ENCODE measurements around the gene NDUFB10. TPM values are rescaled to one million over a fixed set of nuclear protein-coding genes. Genes with fewer than 3 reads are reported as not detected.
"Not testable (repeated sequence)": the region's sequence is repeated elsewhere in the genome, so short reads cannot be mapped to it uniquely, and the experiment has no call there.

NDUFB10 gene
- total RNA-seq, 1 donor from 2014 or later, result 97.5 TPM

DNA sequence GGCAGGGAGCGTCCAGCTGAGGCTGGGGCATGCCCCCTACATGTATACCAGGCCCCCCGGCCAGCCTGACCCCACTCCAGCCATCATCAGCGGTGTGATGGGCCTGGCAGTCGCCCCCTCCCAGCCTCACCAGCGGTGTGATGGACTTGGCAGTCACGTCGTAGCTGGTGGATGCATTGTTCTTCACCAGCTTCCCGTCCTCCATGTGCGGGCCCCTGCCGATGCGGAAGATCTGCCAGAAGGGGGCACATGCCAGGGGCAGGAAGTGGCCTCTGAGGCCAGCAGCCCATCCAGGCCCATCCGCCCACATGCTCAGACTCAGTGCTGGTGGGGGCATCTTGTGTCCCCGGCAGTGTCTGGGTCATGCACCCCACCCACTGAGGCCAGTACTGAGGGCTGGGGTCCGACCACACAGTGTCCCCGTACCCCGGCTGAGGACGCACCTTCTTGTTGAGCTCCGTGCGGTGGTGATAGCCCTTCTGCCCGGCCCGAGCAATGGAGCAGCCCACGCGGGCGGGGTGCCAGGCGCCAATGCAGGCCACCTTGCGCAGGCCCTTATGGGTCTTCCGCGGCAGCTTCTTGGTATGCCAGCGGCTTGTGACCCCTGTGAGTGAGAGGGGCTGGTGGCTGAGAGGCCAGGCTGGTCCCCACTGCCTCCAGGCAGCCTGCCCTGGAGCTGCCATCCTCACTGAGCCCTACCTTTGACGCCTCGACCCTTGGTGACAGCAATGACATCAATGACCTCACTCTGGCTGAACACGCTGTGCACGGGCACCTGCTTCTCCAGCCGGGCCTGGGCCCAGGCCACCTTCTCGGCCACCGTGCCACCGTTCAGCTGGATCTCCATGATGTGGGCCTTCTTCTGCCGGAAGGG is 12.6 kb upstream of the NDUFB10 start:
- DNase-seq (ENCODE audit: low spot score), result peak; percentile 39

DNA sequence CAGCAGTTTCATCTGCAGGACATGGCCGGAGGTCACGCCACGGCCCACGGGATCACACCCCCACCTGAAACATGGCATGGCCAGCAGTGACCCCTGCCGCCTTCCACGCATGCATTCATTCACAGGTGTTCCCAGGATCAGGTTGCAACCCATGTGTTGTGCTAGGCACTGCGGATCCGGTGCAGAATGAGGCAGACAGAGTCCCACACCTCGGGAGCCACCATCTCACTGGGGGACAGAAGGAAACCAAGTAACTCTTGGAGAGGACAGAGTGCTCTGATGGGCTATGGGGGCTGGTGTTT is 12.0 kb upstream of the NDUFB10 start:
- DNase-seq (ENCODE audit: low spot score), result no peak

DNA sequence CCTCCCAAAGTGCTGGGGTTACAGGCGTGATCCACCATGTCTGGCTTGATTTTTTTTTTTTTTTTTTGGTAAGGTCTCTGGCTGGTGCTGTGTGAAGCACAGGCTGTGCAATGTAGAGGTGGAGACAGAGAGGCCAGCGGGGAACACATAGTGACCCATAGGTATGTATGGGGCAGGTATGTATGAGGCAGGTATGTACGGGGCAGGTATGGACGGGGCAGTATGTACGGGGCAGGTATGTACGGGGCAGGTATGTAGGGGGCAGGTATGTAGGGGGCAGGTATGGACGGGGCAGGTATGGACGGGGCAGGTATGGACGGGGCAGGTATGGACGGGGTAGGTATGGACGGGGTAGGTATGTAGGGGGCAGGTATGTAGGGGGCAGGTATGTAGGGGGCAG is 9.8 kb upstream of the NDUFB10 start:
- DNase-seq (ENCODE audit: low spot score), result no peak

DNA sequence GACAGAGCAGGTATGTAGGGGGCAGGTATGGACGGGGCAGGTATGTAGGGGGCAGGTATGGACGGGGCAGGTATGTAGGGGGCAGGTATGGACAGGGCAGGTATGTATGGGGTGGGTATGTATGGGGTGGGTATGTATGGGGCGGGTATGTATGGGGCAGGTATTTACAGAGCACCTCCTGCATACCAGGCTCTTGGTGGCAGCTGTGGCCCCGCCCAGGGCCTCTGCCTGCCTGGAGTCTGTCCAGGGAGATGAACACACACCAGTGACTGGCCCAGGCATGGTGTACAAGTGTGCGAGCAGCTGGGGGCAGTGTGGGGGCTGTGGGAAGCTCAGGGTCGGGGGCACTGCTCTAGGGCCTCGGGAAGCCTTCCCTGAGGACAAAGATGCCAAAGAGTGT is 9.3 kb upstream of the NDUFB10 start:
- DNase-seq (ENCODE audit: low spot score), result no peak

DNA sequence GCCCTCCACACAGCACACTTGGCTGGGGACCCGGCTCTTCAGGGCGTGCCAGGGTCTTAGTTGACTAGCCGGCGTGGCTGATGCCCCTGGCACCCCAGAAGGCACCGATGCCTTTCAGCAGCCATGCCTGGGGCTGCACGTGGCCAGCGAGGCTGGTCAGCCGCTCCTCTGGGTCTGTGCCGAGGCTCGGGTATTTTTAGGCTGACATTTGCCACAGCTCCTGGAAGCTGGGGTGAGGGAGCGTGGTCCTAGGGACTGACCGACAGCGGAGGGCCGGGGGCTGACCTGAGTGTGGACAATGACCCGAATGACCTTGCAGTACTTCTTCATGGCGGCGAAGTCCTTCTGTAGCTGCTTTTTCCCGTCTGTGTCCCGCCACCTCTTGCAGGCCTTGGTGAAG is 8.8 kb upstream of the NDUFB10 start:
- DNase-seq (ENCODE audit: low spot score), result no peak

DNA sequence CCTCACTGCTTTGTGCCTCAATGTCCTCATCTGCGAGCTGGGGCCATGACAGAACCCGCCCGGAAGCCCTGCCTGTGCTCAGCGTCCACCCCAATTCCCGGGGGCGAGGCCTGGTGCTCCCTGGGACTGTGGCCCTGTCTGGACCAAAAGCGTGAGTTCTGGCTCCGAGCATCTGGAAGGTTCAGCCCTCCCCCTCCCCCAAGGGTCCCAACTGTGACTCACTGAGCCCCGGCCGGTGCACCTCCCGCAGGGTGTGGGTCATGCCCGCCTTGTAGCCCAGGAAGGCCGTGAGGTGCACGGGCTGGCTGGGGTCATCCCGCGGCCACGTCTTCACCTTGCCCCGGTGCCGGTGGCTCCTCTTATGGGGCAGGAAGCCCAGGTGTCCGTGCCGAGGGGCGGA is 5.6 kb upstream of the NDUFB10 start:
- DNase-seq (ENCODE audit: low spot score), result no peak

DNA sequence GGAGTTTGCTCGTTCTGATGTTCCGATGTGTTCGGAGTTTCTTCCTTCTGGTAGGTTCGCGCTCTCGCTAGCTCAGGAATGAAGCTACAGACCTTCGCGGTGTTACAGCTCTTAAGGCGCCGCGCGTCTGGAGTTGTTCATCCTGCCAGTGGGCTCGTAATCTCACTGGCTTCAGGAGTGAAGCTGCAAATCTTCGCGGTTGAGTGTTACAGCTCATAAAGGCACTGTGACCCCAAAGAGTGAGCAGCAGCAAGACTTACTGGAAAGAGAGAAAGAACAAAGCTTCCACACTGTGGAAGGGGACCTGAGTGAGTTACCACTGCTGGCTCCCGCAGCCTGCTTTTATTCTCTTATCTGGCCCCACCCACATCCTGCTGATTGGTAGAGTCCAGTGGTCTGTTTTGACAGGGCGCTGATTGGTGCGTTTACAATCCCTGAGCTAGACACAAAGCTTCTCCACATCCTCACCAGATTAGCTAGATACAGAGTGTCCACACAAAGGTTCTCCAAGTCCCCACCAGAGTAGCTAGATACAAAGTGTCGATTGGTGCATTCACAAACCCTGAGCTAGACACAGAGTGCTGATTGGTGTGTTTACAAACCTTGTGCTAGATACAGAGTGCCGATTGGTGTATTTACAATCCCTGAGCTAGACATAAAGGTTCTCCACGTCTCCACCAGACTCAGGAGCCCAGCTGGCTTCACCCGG is 1.8 kb upstream of the NDUFB10 start:
- DNase-seq (ENCODE audit: low spot score), result not testable (repeated sequence)

DNA sequence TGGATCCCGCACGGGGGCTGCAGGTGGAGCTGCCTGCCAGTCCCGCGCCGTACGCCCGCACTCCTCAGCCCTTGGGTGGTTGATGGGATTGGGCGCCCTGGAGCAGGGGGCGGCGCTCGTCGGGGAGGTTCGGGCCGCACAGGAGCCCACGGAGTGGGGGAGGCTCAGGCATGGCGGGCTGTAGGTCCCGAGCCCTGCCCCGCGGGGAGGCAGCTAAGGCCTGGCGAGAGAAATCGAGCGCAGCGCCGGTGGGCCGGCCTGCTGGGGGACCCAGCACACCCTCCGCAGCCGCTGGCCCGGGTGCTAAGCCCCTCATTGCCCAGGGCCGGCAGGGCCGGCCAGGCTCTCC is 1.2 kb upstream of the NDUFB10 start:
- not testable (repeated sequence) for DNase-seq (ENCODE audit: low spot score)

DNA sequence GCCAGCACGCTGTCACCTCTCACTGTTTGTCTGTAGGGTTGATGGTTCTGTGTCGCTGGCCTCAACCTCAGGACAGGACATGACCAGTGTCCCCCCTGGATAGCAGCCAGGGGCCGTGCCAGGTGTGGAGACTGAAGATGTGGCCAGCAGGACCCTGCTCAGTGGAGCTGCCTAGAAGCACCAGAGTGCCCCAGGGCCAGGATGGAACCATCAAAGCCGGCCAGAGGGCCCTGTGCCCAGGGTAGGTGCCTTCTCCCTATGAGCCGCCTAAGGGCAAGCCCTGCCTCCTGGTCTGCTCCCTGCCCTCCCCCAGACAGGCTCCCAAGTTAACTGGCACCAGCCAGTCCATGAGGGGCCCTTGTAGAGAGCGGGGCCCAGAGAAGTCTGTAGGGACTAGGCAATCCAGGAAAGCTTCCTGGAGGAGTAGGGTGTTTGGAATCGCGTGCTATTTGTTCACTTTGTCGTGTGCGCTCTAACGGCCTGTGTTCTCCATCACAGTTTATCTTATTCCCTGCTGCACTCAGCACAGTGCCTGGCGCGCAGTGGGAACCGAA is 546 bp upstream of the NDUFB10 start:
- no peak for DNase-seq (ENCODE audit: low spot score)

DNA sequence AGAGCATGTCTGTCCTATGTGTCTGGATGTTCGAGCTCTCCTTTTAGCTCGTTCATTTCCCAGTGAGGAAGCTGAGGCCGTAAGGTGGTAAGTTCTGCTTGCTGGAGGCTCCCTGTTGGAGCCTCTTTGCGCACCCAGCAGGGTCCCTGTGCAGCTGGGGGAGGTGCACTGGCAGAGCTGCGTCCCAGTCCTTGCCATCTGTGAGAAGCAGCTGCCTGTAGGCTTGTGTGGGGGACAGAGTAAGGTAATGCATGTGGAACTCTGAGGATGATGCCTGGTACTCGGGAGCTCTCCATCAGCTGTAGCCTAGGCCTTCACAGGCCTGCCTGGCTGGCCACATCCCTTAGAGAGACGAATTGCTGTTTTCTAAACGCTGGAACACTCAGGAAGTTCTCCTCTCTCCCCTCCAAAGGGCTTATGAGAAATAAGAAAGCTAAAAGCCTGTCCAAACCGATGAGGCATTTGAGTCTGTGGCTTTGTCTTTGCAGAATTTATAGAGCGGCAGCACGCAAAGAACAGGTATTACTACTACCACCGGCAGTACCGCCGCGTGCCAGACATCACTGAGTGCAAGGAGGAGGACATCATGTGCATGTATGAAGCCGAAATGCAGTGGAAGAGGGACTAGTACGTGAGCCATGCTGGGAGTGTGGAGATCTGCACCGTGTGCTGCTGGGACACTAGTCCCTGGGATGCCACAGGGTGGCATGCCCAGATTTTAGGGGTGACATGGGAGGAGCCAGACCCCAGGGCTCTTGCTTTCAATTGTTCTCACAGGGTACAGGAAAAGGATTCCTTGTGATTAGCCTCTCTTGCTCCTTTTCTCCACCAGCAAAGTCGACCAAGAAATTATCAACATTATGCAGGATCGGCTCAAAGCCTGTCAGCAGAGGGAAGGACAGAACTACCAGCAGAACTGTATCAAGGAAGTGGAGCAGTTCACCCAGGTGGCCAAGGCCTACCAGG is 1.6 kb downstream of the NDUFB10 start:
- no peak for DNase-seq (ENCODE audit: low spot score)

DNA sequence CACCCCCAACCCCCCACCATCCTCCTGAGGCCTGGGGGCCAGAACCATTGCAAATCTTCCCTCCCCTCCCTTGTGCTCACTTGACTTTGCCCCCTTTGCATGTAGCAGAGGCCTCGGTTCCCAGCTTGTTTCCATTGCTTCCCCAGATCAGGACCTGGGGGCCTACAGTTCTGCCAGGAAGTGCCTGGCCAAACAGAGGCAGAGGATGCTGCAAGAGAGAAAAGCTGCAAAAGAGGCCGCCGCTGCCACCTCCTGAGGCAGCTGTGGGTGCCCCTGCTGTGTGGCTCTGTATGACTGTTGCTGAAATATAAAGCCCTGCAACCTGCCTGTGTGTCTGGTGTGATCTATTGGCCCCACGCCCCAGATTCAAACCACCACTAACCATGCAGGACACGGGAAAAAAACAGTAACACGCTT is 2.3 kb downstream of the NDUFB10 start:
- DNase-seq (ENCODE audit: low spot score), result no peak

DNA sequence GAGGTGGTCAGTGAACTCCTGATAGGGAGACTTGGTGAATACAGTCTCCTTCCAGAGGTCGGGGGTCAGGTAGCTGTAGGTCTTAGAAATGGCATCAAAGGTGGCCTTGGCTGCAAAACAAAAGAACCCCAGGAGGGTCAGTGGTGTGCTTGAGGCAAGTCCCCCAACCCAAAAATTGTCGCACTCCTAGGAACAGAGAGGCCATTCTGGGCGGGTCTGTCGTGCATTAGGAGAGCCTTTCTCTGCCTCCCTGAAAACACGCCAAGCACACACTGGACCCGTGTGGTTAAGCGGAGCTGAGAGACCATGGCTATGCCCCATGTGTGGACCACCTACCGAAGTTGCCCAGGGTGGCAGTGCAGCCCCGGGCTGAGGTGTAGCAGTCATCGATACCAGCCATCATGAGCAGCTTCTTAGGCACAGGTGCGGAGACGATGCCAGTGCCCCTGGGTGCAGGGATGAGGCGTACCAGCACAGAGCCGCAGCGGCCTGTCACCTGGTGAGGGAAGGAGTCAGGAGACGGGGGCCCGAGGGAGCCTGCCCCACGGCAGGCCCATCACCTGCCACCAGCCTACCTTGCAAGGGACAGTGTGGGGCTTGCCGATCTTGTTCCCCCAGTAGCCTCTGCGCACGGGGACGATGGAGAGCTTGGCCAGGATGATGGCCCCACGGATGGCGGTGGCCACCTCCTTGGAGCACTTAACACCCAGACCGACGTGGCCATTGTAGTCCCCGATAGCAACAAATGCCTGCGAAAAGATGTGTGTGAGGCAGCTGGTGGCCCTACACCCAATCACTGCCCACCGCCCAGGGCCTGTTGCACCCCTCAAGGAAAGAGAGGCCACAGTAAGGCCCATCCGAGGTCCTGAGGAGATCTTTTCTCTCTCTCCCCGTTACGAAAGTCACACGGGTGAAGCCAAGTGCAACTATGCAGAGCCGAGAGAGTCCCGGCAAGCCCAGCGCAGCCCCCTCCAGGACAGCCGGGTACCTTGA is 3.1 kb downstream of the NDUFB10 start:
- not testable (repeated sequence) for DNase-seq (ENCODE audit: low spot score)

DNA sequence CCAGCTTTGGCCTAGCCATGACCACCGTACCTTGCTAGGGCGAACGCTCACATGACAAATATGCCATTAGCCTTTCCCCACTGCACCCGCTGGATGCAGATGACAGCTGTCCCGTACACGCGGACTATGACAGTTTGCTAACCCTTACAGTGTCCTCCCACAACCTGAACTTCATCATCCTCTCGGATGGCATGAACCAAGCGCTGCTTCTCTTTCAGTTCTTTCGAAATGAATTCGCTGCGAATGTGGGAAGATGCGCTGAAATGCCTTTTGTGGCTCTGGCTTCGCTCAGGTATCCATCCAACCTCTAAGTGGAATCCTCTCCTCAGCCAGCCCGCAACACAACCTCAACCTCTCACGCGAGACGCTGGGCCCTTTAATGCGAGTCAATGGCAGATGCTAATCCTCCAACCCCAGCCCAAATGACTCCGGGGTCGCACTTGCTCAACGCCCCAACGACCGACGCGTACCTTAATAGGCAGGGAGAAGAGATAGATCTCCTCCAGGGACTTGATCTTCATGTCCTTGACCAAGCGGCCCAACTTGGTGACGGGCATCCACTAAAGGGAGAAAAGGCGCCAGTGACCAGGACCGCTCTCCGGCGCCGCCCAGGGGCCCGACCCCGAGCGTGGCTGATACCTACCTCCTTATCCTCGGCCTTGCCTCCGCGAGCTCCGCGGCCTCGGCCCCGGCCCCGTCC is 4.6 kb downstream of the NDUFB10 start:
- no peak for DNase-seq (ENCODE audit: low spot score)

DNA sequence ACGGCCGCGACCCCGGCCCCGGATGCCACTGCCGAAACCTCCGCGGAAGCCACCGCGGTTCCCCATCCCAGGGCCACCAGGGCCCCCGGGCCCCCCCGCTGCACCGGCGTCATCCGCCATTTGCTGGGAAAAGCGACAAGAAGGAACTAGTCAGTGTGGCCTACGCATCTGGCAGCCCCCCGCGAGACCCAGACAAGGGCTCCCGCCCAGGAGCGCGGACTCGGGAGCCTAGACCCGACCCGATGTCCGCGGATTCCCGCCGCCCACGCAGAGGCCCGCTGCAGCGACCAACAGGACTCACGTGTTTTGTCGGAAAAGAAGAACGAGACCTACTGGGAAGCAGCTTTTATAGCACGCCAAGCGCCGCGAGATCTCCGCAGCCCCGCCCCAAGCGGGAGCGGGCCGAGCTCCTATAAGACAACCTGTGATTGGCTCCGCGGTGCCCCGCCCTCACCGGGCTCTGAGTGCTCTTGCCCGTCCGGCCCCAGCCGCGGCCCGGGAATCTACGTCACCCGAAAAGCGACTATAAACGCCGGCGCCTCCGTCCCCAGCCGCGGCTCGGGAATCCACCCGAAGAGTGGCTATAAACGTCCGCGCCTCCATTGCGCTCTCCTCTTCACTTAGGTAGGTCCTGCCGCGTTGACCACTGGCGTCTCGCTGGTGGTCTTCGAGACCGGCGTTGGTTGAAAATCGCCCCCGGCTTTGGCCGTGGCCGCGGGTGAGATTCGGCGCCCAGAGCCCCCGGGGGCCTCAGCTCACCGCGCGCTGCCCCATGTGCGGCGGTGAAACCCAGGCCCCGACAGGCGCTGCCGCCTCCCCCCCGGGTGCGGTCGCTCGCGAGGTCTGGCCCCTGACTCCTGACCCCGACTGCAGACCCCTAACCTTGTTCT is 5.4 kb downstream of the NDUFB10 start, which contains the start of gene RPS2:
Gene RPS2, minus strand, starts transcription at position 321 of the 890 bp plus-strand sequence. Its CDS starts 201 bp downstream, at position 120.
- DNase-seq (ENCODE audit: low spot score), result peak; percentile 99

DNA sequence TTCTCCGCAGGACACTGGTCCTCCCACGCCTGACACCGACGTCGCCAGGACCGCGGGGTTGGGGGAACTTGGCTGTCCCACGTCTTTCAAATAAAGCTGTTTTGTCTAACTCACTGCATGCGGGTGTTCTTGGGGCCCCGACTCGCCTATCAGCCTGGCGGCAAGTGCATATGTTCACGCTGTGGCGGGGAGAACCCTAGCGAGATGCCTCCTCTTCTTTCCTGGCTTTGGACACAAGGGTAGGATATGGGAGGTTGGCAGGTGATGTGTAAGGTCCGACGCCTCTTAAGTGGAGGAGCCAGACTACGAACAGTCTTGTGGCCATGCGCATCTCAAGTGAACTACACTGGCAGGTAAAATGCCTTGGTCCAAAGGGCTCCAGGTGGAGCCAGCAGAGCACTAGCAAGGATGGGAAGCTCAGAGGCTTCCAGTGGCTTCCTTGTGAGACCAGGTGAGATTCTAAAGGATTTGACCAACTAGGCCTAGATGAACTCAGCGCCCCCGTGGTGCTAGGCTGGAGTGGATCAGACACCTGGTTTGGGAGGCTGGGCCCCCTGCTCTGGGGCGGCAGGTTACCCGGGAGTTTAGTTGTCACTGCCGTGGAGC is 6.2 kb downstream of the NDUFB10 start:
- DNase-seq (ENCODE audit: low spot score), result no peak

DNA sequence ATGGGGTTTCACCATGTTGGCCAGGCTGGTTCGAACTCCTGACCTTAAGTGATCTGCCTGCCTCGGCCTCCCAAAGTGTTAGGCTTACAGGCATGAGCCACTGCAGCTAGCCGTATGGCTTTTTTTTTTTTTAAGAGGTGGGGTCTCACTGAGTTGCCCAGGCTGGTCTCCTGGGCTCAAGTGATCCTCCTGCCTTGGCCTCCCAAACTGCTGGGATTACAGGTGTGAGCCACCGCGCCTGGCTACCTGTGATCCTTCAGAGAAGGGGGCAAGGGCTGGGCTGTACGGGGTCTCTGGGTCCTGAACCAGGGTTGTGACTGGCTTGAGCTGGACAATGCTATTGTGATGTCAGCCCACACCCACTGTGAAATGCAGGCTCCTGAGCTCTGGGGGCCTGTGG is 7.1 kb downstream of the NDUFB10 start, which contains the start of gene RNF151:
Gene RNF151, plus strand, starts transcription at position 397 of the 400 bp plus-strand sequence. CDS start 26 bp downstream, outside the sequence.
- DNase-seq (ENCODE audit: low spot score), result no peak

DNA sequence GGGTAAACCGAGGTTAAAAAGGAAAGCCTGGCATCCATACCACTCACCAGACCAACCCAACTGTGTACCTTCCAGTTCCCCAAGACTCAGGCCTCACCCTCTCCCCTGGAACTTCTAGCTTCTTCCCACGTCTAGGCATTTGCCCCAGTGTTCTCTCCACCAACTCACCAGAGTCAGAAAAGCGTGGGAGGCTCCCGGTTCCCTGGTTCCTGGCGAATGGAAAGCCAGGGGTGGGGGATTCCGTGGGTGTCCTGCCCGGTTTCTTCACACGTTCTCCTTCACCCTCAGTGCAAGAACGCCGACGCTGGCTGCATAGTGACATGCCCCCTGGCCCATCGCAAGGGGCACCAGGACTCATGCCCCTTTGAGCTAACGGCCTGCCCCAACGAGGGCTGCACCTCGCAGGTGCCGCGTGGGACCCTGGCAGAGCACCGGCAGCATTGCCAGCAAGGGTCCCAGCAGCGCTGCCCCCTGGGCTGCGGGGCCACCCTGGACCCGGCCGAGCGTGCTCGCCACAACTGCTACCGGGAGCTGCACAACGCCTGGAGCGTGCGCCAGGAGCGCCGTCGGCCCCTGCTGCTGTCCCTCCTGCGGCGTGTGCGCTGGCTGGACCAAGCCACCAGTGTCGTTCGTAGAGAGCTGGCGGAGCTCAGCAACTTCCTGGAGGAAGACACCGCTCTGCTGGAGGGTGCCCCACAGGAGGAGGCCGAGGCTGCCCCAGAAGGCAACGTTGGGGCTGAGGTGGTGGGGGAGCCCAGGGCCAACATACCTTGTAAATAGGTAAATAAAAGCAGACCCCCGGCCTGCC is 9.0 kb downstream of the NDUFB10 start:
- DNase-seq (ENCODE audit: low spot score), result no peak
